Uterus (tissue), 2 donors: Measurements from ENCODE around the gene ZSCAN12.

Experiments
- CTCF ChIP-seq, 4 experiments: fragments of 200-600 bp in 2 of 4; fragments of 450-650 bp in 2 of 4; sonication (generic) in 2 of 4; IDR thresholded peaks; one replicate each; pipeline ENCODE4 v1.5.1; 2016 to 2019; ENCODE audit warnings: antibody characterized with exemption in 4 of 4, mild to moderate bottlenecking in 2 of 4, moderate library complexity in 1 of 4
- POLR2A ChIP-seq, 2 donors: fragments of 450-650 bp; IDR thresholded peaks; one replicate each; pipeline ENCODE4 v1.6.1; 2016; ENCODE audit warnings: antibody characterized with exemption in 2 of 2, mild to moderate bottlenecking in 1 of 2, moderate library complexity in 1 of 2

GRCh38 chr6:28371280-28371679 is 28.3 kb downstream of the ZSCAN12 start:
- TF ChIP-seq CTCF (IDR thresholded peaks at IDR 0.05) (no peak), POLR2A (IDR thresholded peaks at IDR 0.05) (no peak)
